ENCODE results near the gene GLRX2.
A peak's percentile ranks its signal among the peaks of the same experiment; 100 is the strongest.
"Not testable (repeated sequence)": the region's sequence is repeated elsewhere in the genome, so short reads cannot be mapped to it uniquely, and the experiment has no call there.

Gene GLRX2

DNA sequence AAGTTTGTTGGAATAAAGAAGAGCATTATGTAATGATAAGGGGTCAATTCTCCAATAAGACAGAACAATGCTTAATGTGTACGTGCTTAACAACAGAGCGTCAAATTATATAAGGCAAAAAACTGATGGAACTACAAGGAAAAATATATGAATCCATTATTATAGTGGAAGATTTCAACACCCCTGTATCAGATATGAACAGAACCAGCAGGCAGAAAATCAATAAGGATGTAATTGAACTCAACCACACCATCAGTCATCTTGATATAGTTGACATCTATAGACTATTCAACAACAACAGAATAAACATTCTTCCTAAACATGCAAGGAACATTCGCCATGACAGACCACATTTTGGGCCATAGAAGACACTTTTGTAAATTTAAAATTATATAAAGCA lies 13.0 kb upstream of the GLRX2 start:
- Mint-ChIP-seq H3K9me3 (no peaks in the 10 kb centered on the region), H3K36me3 (peaks cover 9% of the 10 kb centered on the region), H3K4me3 (no peak overlapping the region), H3K27ac (no peak overlapping the region), H3K4me1 (peaks cover 11% of the 10 kb centered on the region)
- DNase-seq (ENCODE audit: low spot score in 2 of 2) (no peak), ATAC-seq (no peak)

DNA sequence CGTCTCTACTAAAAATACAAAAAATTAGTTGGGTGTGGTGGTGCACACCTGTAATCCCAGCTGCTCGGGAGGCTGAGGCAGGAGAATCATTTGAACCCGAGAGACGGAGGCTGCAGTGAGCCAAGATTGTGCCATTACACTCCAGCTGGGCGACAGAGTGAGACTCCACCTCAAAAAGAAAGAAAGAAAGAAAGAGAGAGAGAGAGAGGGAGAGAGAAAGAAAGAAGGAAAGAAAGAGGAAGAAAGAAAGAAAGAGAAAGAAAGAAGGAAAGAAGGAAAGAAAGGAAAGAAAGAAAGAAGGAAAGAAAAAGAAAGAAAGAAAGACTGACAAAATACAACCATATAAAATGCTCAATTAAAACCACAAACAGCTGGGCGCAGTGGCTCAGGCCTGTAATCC lies 12.0 kb upstream of the GLRX2 start:
- not testable (repeated sequence) for H3K27ac Mint-ChIP-seq; H3K4me3 Mint-ChIP-seq; H3K9me3 Mint-ChIP-seq; H3K36me3 Mint-ChIP-seq; ATAC-seq; DNase-seq (ENCODE audit: low spot score in 2 of 2)
- H3K4me1 Mint-ChIP-seq = peaks cover 11% of the 10 kb centered on the region

DNA sequence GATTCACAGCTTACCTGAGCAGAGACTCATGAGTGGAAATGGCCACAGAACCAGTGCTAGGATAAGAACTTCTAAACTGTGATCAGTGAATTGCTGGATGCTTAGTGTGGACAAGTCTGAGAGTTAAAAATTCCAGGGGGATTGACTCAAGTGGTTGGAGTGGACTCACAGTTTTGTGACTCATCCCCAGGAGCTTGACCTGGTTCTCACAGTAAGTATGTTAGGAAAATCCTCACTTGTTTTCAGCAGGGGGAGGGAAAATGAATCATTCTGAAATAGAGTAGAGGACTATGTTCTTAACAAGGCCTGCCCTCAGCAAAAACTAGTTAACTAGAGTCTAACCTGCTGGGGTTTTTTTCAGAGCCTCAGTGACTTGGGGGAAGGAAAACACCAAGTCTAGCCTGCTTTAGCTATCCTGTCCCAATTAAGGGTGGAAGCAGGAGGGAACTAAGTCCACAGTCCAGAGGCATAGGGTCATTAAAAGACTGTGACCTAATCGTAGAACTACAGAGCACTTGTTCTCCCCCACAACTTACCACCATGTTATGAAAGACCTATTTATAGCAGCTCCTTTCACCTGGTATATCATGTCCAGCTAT lies 10.5 kb upstream of the GLRX2 start:
- ATAC-seq (no peak), DNase-seq (ENCODE audit: low spot score in 2 of 2) (no peak)
- Mint-ChIP-seq H3K4me1 (peaks cover 11% of the 10 kb centered on the region), H3K27ac (no peak overlapping the region), H3K9me3 (no peaks in the 10 kb centered on the region), H3K36me3 (no peaks in the 10 kb centered on the region), H3K4me3 (no peak overlapping the region)

DNA sequence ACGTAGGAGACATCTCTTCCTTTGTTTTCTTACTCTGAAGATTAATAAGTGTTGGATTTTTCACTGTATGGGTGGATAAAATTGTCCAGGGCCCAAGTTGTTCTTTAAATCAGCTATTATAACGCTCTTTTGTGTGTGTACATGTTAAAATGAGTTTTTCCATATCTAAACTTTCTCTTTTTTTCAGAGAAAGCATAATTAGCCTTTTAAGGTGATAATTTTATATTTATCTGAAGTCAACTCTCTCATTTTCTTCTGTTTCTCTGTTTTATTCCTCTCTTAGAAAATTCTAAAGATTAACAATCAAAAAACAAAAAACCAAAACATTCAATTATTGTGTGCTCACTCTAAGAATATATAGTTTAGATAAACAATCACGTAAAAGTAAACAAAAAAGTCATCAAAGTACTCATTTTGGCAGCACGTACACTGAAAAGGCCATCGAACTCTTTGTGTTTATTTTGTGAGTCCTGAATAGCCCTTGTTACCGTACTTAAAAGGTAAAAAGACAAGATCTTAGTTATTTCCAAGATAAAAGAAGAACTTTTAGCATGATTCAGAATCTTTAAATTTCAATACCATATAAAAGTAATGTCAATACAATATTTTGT lies 9.4 kb upstream of the GLRX2 start:
- Mint-ChIP-seq H3K4me1 (peaks cover 11% of the 10 kb centered on the region), H3K27ac (no peak overlapping the region), H3K9me3 (no peaks in the 10 kb centered on the region), H3K4me3 (no peak overlapping the region), H3K36me3 (no peaks in the 10 kb centered on the region)
- DNase-seq (ENCODE audit: low spot score in 2 of 2) = no peak
- ATAC-seq = no peak

DNA sequence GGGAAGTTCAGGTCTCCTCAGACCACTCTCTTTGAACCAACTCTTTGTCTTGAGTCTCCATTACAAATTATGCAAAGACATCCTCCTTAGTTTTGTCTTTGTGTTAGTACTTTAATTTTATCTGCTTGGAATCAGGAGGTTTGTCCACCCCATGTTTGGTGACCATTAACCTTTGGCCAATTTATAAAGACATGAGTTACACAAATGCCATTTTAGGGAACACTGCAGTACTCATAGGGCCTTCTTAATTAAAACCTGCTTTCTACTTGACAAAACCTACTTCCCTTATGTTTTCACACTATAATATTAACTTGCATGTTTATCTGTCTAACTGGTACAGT lies 8.7 kb upstream of the GLRX2 start:
- Mint-ChIP-seq H3K36me3 (no peaks in the 10 kb centered on the region), H3K4me3 (no peak overlapping the region), H3K9me3 (no peaks in the 10 kb centered on the region), H3K4me1 (peaks cover 5% of the 10 kb centered on the region), H3K27ac (no peak overlapping the region)
- ATAC-seq (no peak), DNase-seq (ENCODE audit: low spot score in 2 of 2) (no peak)

DNA sequence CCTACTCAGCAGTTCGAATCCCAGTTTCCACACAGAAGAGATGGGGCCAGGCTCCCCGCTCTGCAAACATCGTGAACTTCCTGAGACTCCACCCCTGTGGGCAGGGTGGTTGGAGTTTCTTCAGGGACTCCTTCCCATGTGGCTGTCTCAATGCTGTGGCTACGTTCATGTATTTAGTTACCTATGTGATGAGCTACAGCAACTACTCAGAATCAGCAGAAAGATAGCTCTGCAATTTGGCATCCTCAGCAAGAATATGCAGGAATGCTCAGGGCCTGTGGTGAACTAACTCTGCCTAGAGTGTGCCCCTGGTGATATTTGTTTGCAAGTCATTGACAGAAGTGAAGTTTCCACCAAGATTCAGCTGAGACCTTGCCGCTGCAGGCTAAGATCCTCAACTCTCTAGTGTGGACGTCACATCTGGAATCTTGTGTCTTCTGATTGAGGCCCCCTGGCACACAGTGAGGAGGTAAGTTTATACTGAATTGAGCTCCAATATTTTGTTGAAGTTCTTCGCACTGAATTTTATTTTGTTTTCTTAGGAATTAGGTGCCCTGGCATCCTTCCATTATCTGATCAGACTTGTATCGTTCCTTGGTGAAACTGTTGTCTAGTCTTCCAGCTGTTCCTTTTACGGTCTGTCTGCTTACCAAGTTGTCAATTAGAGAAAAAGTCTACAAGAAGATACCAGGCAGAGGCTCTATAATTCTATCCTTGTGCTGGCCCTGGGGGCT lies 8.2 kb upstream of the GLRX2 start:
- Mint-ChIP-seq H3K4me3 (no peak overlapping the region), H3K9me3 (no peaks in the 10 kb centered on the region), H3K4me1 (peaks cover under 1% of the 10 kb centered on the region), H3K27ac (no peak overlapping the region), H3K36me3 (no peaks in the 10 kb centered on the region)
- no peak for ATAC-seq
- DNase-seq (ENCODE audit: low spot score in 2 of 2) = no peak

DNA sequence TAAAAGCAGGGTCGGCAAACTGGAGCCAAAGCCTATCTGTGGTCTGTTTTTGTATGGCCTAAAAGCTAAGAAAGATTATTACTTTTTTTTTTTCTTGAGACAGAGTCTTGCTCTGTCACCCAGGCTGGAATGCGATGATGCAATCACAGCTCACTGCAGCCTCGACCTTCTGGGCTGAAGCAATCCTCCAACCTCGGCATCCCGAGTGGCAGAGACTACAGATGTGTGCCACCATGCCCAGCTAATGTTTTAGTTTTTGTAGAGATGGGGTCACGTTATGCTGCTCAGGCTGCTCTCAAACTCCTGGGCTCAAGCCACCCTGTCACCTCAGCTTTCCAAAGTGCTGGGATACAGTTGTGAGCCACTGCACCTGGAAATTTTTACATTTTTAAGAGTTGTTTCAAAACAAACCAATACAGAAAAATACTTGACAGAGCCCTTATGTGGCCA lies 6.5 kb upstream of the GLRX2 start:
- H3K9me3 Mint-ChIP-seq = no peaks in the 10 kb centered on the region
- ATAC-seq = no peak
- no peak for DNase-seq (ENCODE audit: low spot score in 2 of 2)
- no peak overlapping the region for H3K4me3 Mint-ChIP-seq
- no peaks in the 10 kb centered on the region for H3K36me3 Mint-ChIP-seq
- no peak overlapping the region for H3K27ac Mint-ChIP-seq
- H3K4me1 Mint-ChIP-seq = no peaks in the 10 kb centered on the region

DNA sequence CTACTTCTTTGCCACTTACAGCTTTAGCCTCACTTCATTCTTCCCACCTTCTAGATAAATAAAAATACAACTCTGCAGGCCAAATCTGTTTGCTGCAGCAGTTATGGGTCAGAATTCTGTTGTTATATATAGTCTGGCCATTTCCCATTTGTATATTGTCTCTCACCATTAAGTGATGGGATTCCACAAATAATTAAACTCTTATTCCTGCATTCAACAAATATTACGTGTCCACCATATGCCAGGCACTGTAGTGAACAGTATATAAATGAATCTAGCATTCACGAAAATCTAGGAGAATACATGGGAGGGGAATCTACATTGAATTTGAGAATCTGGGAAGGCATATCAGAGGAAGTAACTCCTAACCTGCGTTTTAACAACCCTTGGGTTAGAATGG lies 5.7 kb upstream of the GLRX2 start:
- H3K4me3 Mint-ChIP-seq = no peak overlapping the region
- ATAC-seq (no peak), DNase-seq (ENCODE audit: low spot score in 2 of 2) (no peak)
- no peaks in the 10 kb centered on the region for H3K9me3 Mint-ChIP-seq
- H3K27ac Mint-ChIP-seq = no peak overlapping the region
- H3K36me3 Mint-ChIP-seq = no peaks in the 10 kb centered on the region
- peaks cover under 1% of the 10 kb centered on the region for H3K4me1 Mint-ChIP-seq

DNA sequence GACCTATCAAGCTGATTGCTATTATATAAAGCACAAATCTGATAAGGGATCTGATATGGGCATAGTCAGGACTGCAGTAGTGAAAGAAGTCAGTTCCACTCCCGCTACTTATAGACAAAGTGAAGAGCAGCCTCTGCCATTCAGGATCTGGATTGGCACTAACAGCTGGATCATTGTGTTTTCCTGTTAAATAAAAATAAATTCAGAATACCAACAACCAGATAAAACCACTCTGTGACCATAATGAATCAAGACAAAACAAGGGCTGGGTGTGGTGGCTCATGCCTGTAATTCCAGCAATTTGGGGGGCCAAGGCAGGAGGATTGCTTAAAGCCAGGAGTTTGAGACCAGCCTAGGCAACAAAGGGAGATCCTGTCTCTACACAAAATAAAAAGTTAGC lies 5.0 kb upstream of the GLRX2 start:
- H3K27ac Mint-ChIP-seq = no peak overlapping the region
- H3K4me3 Mint-ChIP-seq = no peak overlapping the region
- H3K9me3 Mint-ChIP-seq = no peaks in the 10 kb centered on the region
- ATAC-seq (no peak), DNase-seq (ENCODE audit: low spot score in 2 of 2) (no peak)
- H3K4me1 Mint-ChIP-seq = peaks cover 6% of the 10 kb centered on the region
- H3K36me3 Mint-ChIP-seq = no peaks in the 10 kb centered on the region

DNA sequence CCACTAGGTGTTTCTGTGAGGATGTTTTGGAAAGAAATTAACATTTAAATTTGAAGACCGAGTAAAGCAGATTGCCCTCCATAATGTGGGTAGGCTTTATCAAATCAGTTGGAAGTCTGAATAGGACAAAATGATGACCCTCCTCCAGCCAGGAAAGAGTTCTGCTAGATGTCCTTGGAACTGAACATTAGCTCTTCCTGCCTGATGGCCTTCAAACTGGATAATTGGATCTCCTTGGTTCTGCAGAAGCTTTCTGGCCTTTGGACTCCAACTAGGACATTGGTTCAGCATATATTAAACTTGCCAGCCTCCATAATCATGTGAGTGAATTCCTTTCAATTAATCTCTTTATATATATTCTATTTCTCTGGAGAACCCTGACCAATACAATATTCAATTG lies 4.4 kb upstream of the GLRX2 start:
- Mint-ChIP-seq H3K36me3 (no peaks in the 10 kb centered on the region), H3K9me3 (no peaks in the 10 kb centered on the region), H3K4me1 (peaks cover 6% of the 10 kb centered on the region), H3K27ac (no peak overlapping the region), H3K4me3 (no peak overlapping the region)
- DNase-seq (ENCODE audit: low spot score in 2 of 2) (no peak), ATAC-seq (no peak)

DNA sequence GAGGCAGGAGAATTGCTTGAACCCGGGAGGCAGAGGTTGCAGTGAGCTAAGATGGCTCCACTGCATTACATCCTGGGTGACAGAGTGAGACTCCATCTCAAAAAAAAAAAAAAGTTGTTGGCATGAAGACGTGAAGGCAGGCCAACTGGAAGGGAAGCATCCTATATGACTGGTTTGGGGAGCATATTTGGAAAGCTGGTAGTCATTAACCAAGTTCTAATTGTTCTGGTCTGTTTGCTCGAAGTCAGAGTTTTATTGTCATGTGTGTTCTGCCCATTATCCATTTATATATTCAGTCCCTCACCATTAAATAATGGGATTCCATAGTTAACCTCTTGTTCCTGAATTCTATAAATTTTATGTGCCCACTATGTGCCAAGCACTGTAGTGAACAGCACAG lies 3.3 kb upstream of the GLRX2 start:
- no peak for ATAC-seq
- peaks cover 13% of the 10 kb centered on the region for H3K4me1 Mint-ChIP-seq
- DNase-seq (ENCODE audit: low spot score in 2 of 2) = no peak
- H3K9me3 Mint-ChIP-seq = no peaks in the 10 kb centered on the region
- H3K36me3 Mint-ChIP-seq = no peaks in the 10 kb centered on the region
- no peak overlapping the region for H3K27ac Mint-ChIP-seq
- H3K4me3 Mint-ChIP-seq = no peak overlapping the region

DNA sequence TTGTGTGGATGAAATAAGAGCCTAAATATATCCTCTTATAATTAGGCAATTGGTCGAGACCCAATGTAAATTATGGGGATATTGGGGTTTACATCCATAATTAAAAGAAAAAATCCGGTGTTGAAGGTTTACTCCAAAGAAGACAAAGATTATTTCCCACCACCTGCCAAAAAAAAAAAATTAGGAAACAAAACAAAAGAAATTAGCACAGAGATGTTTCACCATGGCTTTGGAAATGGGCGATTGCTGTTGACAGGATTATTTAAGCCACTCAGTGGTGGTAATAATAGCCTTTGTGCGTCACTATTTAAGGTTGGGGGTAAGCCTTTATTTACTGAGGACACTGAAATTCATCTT lies 585 bp upstream of the GLRX2 start:
- ATAC-seq (no peak), DNase-seq (ENCODE audit: low spot score in 2 of 2) (no peak)
- Mint-ChIP-seq H3K4me3 (peak overlapping the region; percentile 81), H3K36me3 (no peaks in the 10 kb centered on the region), H3K4me1 (peaks cover 23% of the 10 kb centered on the region), H3K9me3 (no peaks in the 10 kb centered on the region), H3K27ac (peak overlapping the region; percentile 73)

DNA sequence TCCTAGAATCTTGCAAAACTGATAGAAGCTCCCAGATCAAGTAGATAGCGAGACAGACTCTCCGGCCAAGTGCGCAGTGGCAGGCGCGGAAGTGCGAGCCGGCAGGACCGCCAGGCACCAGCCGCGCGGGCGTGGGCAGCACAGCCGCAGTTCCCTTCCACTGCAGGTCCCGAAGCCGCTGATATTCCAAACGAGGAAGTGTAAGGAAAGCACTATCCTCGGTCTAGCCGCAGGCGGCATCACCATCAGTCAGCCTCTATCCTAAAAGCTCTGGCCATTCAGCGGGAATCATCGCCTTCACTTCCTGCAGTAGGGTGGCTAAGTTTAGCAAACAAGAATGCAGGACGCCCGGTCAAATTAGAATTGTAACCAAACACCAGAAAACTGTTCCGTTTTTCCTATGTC lies 710 bp downstream of the GLRX2 start:
- peak overlapping the region; percentile 73 for H3K27ac Mint-ChIP-seq
- DNase-seq (ENCODE audit: low spot score in 2 of 2) (peak; percentile 18 to 62), ATAC-seq (peak; percentile 57)
- H3K4me1 Mint-ChIP-seq = peaks cover 23% of the 10 kb centered on the region
- peak overlapping the region; percentile 81 for H3K4me3 Mint-ChIP-seq
- H3K9me3 Mint-ChIP-seq = no peaks in the 10 kb centered on the region
- peaks cover 12% of the 10 kb centered on the region for H3K36me3 Mint-ChIP-seq

DNA sequence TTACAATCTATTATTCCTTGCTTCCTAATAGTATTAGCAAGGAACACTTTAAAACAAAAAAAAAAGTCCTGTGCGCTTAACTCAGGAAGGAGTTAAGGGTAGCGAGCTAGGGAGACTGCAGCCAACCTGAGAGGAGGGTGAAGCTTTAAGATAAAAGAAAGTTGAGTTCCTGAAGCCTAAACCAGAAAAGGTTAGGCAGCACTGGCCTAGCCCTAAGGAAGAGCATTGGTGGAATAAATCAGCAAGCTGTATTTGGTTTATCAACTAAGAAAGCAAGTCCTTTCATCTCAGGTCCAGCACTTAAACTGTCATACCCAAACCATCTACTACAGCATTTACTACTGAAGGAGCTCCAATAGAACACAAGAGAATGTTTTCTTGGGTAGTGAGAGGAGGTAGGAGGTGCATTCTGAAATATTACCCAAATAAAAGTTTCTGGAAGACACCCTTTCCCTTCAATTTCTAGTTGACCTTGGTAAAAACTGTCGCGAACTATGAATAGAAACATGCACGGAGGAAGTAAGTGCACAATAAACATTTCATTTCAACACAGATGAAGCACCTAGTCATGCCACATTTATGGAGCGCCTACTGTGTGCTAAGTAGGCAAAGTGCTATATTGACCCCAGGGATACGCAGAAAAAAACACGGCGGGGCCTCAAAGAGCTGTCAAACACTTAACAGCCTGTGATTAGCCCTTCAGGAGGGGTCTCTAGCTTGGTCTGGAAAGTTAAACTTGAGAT lies 1.3 kb downstream of the GLRX2 start:
- H3K9me3 Mint-ChIP-seq = no peaks in the 10 kb centered on the region
- DNase-seq (ENCODE audit: low spot score in 2 of 2) (no peak), ATAC-seq (no peak)
- H3K4me1 Mint-ChIP-seq = peaks cover 23% of the 10 kb centered on the region
- peaks cover 17% of the 10 kb centered on the region for H3K36me3 Mint-ChIP-seq
- H3K27ac Mint-ChIP-seq = peak overlapping the region; percentile 73
- peak overlapping the region; percentile 81 for H3K4me3 Mint-ChIP-seq

DNA sequence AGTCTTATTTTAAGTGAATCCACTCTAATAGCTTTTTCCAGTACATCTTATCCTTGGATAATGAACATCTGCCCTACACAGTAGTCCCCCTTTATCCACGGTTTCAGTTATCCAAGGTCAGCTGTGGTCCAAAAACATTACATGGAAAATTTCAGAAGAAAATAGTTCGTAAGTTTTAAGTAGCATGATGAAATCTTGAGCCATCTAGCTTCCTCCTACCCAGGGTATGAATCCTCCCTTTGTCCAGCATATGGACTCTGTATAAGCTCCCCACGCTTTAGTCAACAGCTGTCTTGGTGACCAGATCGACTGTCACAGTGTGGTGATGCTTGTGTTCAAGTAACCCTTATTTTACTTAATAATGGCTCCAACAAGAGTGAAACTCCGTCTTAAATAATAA lies 2.6 kb downstream of the GLRX2 start:
- peaks cover 23% of the 10 kb centered on the region for H3K4me1 Mint-ChIP-seq
- H3K27ac Mint-ChIP-seq = no peak overlapping the region
- no peak for ATAC-seq
- H3K9me3 Mint-ChIP-seq = no peaks in the 10 kb centered on the region
- no peak overlapping the region for H3K4me3 Mint-ChIP-seq
- no peak for DNase-seq (ENCODE audit: low spot score in 2 of 2)
- peaks cover 27% of the 10 kb centered on the region for H3K36me3 Mint-ChIP-seq

DNA sequence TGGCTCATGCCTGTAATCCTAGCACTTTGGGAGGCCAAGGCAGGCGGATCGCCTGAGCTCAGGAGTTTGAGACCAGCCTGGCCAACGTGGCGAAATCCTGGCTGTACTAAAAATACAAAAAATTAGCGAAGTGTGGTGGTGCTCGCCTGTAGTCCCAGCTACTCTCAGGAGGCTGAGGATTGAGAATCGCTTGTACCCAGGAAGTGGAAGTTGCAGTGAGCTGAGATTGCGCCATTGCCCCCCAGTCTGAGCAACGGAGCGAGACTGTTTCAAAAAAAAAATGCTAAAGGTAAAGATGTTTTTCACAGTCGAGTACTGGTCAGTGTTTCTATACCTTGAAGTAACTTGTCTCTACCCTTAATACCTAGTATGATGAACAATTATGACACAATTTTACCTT lies 11.1 kb downstream of the GLRX2 start:
- H3K27ac Mint-ChIP-seq = no peak overlapping the region
- H3K9me3 Mint-ChIP-seq = no peaks in the 10 kb centered on the region
- ATAC-seq (no peak), DNase-seq (ENCODE audit: low spot score in 2 of 2) (no peak)
- H3K4me1 Mint-ChIP-seq = no peaks in the 10 kb centered on the region
- no peak overlapping the region for H3K4me3 Mint-ChIP-seq
- H3K36me3 Mint-ChIP-seq = peaks cover 68% of the 10 kb centered on the region

Measured in stimulated activated effector memory CD8-positive, alpha-beta T cell treated with anti-CD3 and anti-CD28 coated beads, Interleukin-12 subunit alpha, Interleukin-12 subunit beta, amount 100 ng/mL, for 72 hours (primary cell).